ENCODE measurements around the gene USP10.

DNA sequence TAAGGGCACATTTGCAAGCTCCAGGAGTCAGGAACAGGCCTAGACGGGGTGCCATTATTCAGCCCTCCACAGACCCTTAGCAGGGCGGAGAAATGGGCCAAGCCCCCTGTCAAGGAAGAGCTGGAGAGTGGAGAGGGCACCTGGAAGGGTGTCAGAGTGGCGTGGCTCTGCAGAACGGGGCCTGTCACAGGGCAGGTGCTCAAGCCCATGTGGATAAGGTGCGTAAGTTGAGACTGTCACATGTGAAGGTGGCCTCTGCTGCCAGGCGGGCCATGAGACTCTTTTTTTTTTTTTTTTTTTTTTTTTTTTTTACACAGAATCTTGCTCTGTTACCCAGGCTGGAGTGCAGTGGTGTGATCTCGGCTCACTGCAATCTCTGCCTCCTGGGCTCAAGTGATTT lies 108.0 kb downstream of the USP10 start:
- TF ChIP-seq, protein P1, sequence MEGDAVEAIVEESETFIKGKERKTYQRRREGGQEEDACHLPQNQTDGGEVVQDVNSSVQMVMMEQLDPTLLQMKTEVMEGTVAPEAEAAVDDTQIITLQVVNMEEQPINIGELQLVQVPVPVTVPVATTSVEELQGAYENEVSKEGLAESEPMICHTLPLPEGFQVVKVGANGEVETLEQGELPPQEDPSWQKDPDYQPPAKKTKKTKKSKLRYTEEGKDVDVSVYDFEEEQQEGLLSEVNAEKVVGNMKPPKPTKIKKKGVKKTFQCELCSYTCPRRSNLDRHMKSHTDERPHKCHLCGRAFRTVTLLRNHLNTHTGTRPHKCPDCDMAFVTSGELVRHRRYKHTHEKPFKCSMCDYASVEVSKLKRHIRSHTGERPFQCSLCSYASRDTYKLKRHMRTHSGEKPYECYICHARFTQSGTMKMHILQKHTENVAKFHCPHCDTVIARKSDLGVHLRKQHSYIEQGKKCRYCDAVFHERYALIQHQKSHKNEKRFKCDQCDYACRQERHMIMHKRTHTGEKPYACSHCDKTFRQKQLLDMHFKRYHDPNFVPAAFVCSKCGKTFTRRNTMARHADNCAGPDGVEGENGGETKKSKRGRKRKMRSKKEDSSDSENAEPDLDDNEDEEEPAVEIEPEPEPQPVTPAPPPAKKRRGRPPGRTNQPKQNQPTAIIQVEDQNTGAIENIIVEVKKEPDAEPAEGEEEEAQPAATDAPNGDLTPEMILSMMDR (IDR thresholded peaks at IDR 0.05) = no peak
- TF ChIP-seq EP300 (IDR thresholded peaks at IDR 0.05) = no peak

Measured in tibial nerve (tissue), 4 donors.